Activated T-cell treated with anti-CD3 and anti-CD28 coated beads for 4 hours (primary cell): Measurements from ENCODE around the gene PPP2R5C.
"Not testable (repeated sequence)": the region's sequence is repeated elsewhere in the genome, so short reads cannot be mapped to it uniquely, and the experiment has no call there.

Experiments used
- DNase-seq: peaks from one replicate; pipeline ENCODE4 v3.0.0-alpha.2; 2020

PPP2R5C gene

DNA sequence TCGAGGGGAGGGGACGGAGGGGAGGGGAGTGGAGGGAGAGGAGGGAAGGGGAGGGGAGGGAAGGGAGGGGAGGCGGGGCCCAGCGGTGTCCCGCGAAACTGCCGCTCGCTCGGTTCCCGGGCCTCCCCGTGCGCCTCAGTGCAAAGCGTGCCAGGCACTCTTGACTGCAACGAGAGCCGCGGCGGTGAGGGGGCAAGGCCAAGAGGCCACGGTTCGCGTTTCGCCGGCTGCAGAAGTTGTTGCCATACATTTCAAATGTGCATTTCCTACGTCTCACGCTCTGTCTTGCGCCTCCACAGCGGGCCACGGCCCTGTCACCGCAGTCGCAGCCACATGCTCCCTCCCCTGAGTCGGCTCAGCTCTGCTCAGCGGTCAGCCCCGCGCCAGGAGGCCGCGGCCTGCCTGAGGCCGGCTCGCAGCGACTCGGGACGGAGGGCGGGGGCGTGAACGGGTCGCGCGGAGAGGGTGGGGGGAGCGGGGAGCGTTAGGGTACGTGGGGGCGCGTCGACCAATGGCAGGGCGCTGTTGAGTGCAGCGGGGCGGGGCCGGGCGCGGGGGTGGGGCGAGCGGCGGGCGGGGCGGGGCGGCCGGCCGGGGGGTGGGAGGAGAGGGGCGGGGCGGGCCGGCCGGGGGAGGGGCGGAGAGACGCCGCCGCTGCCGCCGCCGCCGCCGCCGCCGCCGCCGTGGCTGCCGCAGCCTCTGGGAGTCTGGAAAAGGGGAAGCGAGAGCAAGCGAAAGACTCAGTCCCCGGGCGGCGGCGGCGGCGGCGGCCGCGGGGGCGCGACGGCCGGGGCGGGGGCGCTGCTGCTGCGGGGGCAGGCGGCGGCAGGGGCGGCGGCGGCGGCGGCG, at the start of gene PPP2R5C:
Gene PPP2R5C, plus strand, starts transcription at position 678 of the 849 bp plus-strand sequence. CDS start 185 bp downstream, outside the sequence.
- DNase-seq = peak; percentile 77

DNA sequence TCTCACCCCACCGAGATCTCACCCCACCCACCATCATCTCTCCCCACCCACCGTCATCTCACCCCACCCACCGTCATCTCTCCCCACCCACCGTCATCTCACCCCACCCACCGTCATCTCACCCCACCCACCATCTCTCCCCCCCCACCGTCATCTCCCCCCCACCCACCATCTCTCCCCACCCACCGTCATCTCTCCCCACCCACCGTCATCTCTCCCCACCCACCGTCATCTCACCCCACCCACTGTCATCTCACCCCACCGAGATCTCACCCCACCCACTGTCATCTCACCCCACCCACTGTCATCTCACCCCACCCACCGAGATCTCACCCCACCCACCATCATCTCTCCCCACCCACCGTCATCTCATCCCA, 49.7 kb upstream of the PPP2R5C start:
- not testable (repeated sequence) for DNase-seq

DNA sequence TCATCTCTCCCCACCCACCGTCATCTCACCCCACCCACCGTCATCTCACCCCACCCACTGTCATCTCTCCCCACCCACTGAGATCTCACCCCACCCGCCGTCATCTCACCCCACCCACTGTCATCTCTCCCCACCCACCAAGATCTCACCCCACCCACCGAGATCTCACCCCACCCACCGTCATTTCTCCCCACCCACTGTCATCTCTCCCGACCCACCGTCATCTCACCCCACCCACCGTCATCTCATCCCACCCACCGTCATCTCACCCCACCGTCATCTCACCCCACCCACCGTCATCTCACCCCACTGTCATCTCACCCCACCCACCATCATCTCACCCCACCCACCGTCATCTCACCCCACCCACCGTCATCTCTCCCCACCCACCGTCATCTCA, 49.2 kb upstream of the PPP2R5C start:
- DNase-seq = not testable (repeated sequence)

DNA sequence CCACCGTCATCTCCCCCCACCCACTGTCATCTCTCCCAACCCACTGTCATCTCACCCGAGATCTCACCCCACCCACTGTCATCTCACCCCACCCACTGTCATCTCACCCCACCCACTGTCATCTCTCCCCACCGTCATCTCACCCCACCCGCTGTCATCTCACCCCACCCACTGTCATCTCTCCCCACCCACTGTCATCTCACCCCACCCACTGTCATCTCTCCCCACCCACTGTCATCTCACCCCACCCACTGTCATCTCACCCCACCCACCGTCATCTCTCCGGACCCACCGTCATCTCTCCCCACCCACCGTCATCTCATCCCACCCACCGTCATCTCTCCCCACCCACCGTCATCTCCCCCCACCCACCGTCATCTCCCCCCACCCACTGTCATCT, 48.4 kb upstream of the PPP2R5C start:
- DNase-seq = not testable (repeated sequence)

DNA sequence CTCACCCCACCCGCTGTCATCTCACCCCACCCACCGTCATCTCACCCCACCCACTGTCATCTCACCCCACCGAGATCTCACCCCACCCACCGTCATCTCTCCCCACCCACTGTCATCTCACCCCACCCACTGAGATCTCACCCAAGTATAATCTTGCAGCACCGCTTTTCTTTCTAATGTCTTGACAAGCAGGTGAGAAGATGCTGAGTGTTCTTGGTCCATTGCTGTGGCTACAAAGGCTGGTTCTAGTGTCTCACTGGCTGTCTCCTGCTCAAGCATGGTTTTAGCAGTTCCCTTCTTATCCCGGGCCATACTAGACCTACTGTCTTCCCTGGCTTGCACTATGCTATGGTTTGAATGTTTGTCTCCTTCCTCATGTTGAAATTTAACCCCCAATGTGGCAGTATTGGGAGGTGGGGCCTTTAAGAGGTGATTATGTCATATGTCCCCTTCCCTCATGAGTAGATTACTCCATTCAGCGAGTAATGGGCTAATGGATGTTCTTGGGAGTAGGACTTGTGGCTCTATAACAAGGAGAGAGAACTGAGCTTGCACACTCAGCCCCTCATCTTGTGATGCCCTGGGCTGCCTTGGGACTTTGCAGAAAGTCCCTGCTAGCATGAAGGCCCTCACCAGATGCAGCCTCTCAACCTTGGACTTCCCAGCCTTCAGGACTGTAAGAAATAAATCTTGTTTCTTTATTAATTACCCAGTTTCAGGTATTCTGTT, 47.7 kb upstream of the PPP2R5C start:
- DNase-seq = no peak

DNA sequence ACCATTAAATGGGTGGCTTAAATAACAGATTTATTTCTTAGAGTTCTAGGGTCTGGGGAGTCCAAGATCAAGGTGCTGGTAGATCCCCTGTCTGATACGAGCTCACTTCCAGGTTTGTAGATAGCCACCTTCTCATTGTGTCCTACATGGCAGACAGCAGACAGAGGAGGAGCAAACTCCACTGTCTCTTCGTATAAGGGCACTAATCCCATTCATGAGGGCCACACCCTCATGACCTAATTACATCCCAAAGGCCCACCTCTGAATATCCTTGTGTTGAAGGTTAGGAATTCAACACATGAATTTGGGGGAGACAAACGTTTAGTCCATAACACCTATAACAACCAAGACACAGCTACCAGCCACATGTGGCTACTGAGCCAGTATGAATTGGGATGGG, 47.1 kb upstream of the PPP2R5C start:
- DNase-seq = no peak

DNA sequence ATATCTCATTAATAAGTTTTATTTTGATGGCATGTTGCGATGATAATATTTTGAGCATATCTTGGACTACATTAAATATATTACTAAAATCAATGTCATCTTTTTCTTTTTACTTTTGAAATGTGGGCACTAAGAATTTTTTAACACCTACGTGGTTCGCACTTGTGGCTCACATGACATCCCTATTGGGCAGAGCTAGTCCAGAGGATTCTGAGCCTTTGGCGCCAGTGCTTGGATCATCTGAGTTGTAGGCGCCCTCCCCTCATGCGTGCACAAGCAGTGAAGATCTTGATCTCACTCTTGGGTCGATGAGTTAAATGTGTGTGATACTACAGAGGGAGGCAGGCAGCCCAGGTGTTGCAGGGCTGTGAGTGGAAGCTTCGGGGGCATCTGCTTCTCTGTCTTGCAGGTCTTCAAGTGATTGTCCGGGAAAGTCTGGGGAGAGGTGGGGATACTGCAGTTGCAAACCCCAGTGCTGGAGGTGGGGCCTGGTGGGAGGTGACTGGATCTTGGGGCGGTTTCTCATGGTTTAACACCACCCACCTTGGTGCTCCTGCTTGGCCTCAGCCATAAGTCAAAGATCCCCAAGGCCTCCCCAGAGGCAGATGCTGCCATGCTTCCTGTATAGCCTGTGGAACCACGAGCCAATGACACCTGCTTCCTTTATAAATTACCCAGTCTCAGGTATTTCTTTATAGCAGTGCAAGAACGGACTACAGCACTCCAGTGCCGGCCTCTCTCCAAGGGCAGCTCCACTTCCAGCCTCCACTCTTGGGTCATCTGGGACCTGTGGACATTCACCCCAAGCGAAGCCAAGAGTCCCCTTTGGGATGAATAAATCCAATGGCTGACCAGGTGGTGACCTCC, 46.1 kb upstream of the PPP2R5C start:
- no peak for DNase-seq

DNA sequence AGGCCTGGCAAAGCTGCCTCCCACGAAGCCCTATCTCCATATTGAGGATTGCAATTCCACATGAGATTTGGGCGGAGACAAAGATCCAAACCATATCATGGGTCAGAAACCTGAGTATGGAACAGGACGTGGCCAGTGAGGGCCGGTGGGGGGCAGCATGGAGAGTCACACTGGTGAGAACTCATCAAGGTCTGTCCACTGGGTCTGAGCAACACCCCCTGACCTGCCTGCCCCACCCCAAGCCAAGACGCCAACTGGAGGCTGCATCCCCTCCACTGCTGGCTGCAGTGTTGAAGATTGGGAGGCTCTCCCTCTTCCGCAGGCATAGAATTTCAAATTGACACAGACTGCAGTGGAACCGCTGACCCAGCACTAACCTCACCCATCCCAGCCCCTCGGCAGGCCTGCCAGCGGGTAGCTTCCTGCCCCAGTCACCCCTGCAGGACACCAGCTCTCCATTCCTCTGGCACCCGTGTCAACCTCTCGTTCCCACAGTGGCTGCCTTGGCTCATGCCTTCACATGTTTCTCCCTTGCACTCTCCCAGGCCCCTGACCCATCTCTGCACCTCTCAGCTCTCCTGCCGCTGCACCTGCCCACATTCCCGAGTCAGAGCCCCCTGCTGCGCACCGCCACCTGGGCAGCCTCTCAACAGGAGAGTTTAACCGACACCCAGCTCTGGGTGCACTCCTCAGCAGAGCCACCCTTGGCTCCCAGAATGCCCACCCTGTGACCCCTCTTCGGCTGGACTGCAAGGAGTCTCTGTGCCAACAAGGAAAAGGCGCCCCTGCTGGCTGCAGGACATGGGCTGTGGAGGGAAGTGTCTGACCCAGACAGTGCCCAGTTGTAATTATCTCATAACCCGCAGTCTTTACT, 45.2 kb upstream of the PPP2R5C start:
- no peak for DNase-seq

DNA sequence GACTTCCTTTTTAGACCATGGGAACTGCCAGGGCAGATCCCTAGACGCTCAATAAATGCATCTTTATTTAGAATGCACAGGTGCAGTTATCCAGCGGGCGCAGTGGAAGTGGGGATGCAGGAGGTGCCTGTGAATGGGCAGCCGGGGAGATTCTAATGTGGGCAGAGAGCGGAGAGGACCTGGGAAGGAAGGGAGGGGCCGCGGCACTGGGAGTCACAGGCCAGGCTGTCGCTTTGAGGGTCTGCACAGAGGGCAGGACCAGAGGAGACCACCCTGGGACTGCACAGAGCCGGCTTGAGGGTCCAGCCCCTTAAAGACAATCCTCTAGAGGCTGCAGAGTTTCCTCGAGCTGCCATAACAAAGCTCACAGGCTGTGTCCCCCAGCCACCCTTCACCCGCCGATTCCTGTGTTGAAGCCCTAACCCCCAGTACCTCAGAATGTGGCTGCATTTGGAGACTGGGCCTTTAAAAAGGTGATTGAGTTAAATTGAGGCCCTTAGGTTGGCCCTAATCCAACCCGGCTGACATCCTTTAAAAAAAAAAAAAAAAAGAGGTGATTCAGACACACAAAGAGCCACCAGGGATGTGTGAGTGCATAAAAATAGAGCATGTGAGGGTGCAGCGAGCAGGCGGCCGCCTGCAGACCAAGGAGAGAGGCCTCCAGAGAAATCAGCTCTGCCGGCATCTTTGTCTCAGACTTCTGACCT, 44.4 kb upstream of the PPP2R5C start:
- no peak for DNase-seq

DNA sequence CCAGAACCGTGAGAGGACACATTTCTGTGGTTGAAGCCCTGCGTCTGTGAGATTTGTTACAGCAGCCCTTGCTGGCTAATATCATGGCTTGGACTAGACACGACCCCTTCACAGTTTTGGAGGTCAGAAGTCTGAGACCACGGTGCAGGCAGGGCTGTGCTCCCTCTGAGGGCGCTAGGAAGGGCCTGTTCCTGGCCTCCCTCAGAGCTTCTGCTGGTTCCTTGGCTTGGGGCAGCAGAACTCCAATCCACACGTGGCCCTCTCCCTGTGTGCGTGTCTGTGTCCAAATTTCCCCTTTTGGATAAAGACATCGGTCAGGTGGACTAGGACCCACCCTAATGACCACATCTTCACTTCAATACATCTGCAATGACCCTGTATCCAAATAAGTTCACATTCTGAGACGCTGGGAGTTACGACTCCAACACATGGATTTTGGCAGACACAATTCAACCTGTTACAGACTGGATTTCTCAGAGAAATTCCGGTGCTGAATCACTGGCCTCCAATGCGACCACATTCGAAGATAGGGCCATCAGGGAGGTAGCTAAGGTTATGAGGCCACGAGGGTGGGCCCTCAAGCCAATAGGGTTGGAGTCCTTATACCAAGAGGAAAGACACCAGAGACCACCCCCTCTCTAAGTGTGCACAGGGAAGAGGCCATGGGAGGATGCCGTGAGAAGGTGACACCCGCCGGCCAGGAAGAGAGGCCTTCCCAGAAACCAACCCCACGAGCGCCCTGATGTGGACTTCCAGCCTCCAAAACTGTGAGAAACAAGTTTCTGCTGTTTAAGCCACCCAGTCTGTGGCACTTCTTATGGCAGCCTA, 43.6 kb upstream of the PPP2R5C start:
- DNase-seq = no peak

DNA sequence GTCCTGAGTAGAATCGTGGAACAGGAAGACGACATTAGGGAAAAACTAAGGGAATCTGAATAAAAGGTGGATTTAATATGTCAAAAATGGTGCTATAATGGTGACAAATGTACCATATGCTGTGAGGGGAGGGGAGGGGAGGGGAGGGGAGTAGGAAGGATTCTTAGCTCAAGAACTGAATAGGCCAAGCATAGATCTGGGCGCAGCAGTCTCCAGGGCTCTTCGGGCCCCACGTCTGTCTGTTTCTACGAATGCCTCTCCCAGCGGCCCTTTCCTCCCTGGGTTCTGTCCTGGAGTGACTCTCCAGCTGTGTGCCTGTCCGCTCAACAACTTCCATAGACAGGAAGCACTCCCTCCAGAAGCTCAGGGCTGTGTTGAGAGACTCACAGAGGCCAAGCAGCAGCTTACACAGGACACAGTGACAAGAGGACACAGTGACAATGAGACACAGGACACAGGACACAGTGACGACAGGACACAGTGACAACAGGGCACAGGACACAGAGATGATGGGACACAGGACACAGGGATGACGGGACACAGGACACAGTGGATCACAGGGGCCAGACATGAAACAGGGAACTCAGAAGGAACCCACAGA, 42.4 kb upstream of the PPP2R5C start:
- DNase-seq = no peak

DNA sequence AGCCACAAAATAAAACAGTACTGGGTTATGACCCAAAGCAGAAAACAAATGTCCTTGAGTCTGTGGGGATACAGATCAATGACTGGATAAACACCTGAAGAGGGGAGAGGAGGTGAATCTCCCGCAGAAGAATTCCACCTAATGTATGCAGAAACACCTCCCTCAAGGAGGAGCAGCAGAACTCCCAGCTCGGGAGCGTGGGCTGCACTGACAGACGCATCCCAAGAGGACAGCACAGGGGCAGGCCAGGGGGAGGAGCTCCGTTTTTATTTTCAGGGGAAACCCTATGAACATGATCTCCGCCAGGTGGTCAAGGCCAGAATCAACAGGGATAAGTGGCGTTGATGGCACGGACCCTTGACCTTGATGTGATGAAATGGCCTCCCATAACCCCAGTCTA, 41.8 kb upstream of the PPP2R5C start:
- DNase-seq = no peak

DNA sequence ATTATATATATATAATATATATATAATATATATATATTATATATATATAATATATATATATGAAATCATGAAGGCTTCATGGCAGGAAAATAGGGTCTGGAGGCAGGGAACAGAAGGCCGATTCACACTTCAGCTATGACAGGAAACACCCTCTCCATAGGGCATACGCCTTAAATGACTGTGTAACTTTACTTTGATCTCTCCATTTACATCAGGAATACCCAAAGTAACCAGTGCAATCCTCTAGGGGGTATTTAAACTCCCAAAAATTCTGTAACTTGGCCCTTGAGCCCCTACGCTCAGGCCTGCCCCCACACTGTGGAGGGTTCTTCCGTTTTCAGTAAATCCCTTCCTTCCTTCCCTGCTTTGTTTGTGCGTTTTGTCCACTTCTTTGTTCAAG, 40.4 kb upstream of the PPP2R5C start:
- DNase-seq = no peak

DNA sequence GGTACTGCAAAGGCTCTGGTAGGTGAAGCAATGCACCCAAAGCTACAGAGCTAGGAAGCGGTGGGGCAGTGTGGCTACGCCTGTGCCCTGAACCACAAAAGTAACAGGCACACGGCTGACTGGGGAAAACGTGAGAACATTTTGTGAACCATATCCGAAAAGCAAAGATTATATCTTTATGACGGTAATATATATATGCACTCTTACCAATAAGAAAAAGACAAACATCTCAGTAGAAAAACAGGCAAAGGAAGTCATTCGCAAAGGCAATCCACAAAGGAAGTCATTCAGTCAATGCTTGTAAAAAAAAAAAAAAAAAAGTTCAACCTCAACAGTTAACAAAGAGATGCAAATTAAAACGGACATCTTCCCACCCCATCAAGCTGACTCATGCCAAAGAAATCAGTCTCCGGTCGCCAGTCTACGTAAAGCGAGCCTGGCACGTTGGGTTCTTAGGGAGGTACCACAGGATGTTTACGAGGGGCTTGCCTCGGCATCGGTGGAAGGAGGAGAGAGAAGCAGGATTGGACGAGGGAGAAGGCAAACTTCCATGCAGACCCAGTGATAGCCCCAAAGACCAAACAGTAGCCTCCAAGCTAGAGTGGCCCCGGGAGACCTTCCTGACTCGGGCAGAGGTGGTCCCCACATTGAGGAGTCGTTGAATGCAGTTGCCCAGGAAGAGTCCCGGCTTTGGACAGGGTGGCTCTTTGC, 39.4 kb upstream of the PPP2R5C start:
- peak; percentile 60 for DNase-seq

DNA sequence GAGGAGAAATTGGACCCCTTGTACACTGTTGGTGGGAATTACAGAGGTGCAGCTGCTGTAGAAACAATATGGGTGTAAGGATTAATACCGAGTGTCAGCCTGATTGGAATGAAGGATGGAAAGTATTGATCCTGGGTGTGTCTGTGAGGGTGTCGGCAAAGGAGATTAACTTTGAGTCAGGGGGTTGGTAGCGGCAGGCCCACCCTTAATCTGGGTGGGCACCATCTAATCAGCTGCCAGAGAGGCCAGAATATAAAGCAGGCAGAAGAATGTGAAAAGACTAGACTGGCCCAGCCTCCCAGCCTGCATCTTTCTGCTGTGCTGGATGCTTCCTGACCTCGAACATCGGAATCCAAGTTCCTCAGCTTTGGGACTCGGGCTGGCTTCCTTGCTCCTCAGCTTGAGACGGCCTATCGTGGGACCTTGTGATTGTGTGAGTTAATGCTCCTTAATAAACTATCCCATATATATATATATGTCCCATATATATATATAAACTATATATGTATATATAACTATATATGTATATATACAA, 38.4 kb upstream of the PPP2R5C start:
- no peak for DNase-seq

DNA sequence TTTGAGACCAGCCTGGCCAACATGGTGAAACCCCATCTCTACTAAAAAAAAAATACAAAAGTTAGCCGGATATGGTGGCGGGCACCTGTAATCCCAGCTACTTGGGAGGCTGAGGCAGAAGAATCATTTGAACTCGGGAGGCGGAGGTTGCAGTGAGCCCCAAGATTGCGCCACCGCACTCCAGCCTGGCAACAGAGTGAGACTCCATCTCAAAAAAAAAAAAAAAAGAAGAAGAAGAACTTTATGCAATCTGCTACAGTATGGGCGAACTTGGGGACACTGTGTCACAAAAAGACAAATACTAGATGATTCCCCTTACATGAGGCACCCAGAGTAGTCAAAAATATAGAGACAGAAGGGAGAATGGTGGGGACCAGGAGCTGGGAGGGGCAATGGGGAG, 35.9 kb upstream of the PPP2R5C start:
- not testable (repeated sequence) for DNase-seq

DNA sequence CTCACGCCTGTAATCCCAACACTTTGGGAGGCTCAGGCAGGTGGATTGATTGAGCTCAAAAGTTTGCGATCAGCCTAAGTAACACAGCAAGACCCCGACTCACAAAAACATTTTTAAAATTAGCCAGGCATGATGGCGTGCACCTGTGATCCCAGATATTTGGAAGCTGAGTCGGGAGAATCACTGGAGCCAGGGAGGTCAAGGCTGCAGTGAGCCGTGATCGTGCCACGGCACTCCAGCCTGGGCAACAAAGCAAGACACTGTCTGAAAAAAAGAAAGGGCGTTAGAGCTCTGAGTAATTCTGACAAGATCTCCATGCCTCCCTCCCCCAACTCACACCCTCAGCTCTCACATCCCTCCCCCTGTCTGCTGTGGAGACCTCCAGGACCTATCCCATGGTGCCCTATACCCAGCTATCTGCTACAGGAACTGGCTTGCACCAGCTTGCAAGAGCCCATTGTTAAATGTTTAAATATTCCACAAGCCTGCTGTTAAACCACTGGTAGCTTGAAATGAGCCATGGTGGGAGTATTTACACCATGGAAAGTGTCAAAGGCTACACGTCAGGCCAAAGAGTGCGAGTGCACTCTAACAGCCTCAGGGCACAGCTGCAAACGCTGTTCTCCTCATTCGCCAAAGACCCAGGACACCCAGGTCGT, 35.1 kb upstream of the PPP2R5C start:
- no peak for DNase-seq

DNA sequence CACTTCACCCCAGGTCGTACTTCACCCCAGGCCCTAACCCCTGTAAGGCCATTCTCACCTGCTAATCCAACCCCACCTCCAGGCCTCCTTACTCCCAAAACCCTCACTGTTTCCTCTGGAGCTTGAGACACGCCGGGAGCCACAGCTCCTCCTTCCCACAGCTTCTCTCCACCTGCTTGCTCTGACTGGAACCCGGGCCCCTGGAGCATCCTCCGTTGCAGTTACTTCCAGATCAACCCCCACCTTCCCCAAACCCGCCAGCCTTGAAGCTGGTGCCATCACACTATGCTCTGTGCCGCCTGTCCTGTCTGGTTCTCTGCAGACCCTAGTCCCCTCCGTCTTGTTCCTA, 34.6 kb upstream of the PPP2R5C start:
- no peak for DNase-seq
